Neural progenitor cell (in vitro differentiated cells): ENCODE measurements around the gene PCDHGA8. TPM values are rescaled to one million over a fixed set of nuclear protein-coding genes. Genes with fewer than 3 reads are reported as not detected.

ENCODE experiments used
- DNase-seq: peaks from one replicate; pipeline ENCODE4 v3.0.0-alpha.2; 2016; ENCODE audit warnings: low spot score
- H2AFZ ChIP-seq: fragments of 200-600 bp; sonication (generic); replicated peaks from 2 replicates; pipeline ENCODE4 v1.6.1; 2016; ENCODE audit warnings: antibody characterized with exemption
- H3F3A ChIP-seq: fragments of 200-600 bp; sonication (generic); 2 replicates; pipeline ENCODE4 v1.6.1; 2016; ENCODE audit warnings: antibody characterized with exemption, low read depth
- H3K27ac ChIP-seq: fragments of 200-600 bp; sonication (generic); 2 replicates; pipeline ENCODE4 v1.5.1; 2016; ENCODE audit warnings: mild to moderate bottlenecking
- H3K27me3 ChIP-seq: fragments of 200-600 bp; sonication (generic); 2 replicates; pipeline ENCODE4 v1.6.1; 2016; ENCODE audit warnings: mild to moderate bottlenecking, moderate library complexity
- H3K36me3 ChIP-seq: fragments of 200-600 bp; sonication (generic); 2 replicates; pipeline ENCODE4 v1.5.1; 2016
- H3K4me1 ChIP-seq: fragments of 200-600 bp; sonication (generic); 2 replicates; pipeline ENCODE4 v1.6.1; 2016; ENCODE audit warnings: mixed run types
- H3K4me2 ChIP-seq: fragments of 200-600 bp; sonication (generic); 2 replicates; pipeline ENCODE4 v1.6.1; 2016
- H3K4me3 ChIP-seq: fragments of 200-600 bp; sonication (generic); 2 replicates; pipeline ENCODE4 v1.5.1; 2016
- H3K79me2 ChIP-seq: fragments of 200-600 bp; sonication (generic); 2 replicates; pipeline ENCODE4 v1.6.1; 2016; ENCODE audit warnings: low read depth
- H3K9ac ChIP-seq: fragments of 200-600 bp; sonication (generic); 2 replicates; pipeline ENCODE4 v1.6.1; 2016
- H3K9me3 ChIP-seq: fragments of 200-600 bp; sonication (generic); 2 replicates; pipeline ENCODE4 v1.5.1; 2016; ENCODE audit warnings: low read depth
- H4K20me1 ChIP-seq: fragments of 200-600 bp; sonication (generic); 2 replicates; pipeline ENCODE4 v1.6.1; 2016; ENCODE audit warnings: low read depth
- H3K27ac Mint-ChIP-seq: 3 replicates; pipeline ENCODE4 v1.8.0; 2021; ENCODE audit warnings: mixed read lengths
- H3K27me3 Mint-ChIP-seq: 2 replicates; pipeline ENCODE4 v1.8.0; 2022; ENCODE audit warnings: low read depth, mild to moderate bottlenecking, inconsistent platforms, moderate library complexity, mixed read lengths; ENCODE audit not compliant: insufficient read depth
- H3K36me3 Mint-ChIP-seq: 3 replicates; pipeline ENCODE4 v1.8.0; 2021; ENCODE audit warnings: mixed read lengths
- H3K4me1 Mint-ChIP-seq: 3 replicates; pipeline ENCODE4 v1.8.0; 2021; ENCODE audit warnings: mixed read lengths
- H3K4me3 Mint-ChIP-seq: 3 replicates; pipeline ENCODE4 v1.8.0; 2021; ENCODE audit warnings: mild to moderate bottlenecking, moderate library complexity, mixed read lengths
- H3K9me3 Mint-ChIP-seq: 3 replicates; pipeline ENCODE4 v1.8.0; 2020; ENCODE audit warnings: mixed read lengths
- EZH2 ChIP-seq: fragments of 200-600 bp; sonication (generic); IDR thresholded peaks from 2 replicates; pipeline ENCODE4 v1.6.1; 2017; ENCODE audit warnings: antibody characterized with exemption, mild to moderate bottlenecking, moderate library complexity
- EZH2phosphoT487 ChIP-seq: fragments of 200-600 bp; sonication (generic); IDR thresholded peaks from 2 replicates; pipeline ENCODE4 v1.6.1; 2017; ENCODE audit warnings: antibody characterized with exemption
- total RNA-seq: library from RNA; depleted of rRNA; stranded (reverse); fragments of >200 nt; gene quantifications from 2 replicates; pipeline ENCODE4 v1.2.3, GENCODE V29; 2015; ENCODE audit warnings: low replicate concordance
- TF ChIP-seq, protein P1 (sequence below): fragments of 200-600 bp; sonication (generic); IDR thresholded peaks from 2 replicates; pipeline ENCODE4 v1.5.1; 2017; ENCODE audit warnings: antibody characterized with exemption, mild to moderate bottlenecking

The PCDHGA8 gene
- total RNA-seq, 1 donor from 2014 or later: 3.3 TPM

DNA sequence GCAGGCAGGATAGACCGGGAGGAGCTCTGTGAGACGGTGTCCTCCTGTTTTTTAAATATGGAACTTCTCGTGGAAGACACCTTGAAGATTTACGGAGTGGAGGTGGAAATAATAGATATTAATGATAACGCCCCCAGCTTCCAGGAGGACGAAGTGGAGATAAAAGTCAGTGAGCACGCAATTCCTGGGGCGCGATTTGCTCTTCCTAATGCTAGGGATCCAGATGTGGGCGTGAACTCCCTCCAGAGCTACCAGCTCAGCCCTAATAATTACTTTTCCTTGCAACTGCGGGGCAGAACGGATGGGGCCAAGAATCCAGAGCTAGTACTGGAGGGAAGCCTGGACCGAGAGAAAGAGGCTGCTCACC, 29.0 kb downstream of the PCDHGA8 start:
- no peak overlapping the region for H3K27ac Mint-ChIP-seq
- H3F3A ChIP-seq: peaks cover 44% of the 10 kb centered on the region
- H3K79me2 ChIP-seq: peaks cover 16% of the 10 kb centered on the region
- DNase-seq: no peak
- peaks cover 78% of the 10 kb centered on the region for H3K36me3 Mint-ChIP-seq
- peaks cover 17% of the 10 kb centered on the region for H3K27me3 Mint-ChIP-seq
- H3K9me3 Mint-ChIP-seq: peaks cover 87% of the 10 kb centered on the region
- H3K36me3 ChIP-seq: peaks cover 56% of the 10 kb centered on the region
- H3K27ac ChIP-seq: no peak overlapping the region
- H3K4me1 Mint-ChIP-seq: peaks cover 4% of the 10 kb centered on the region
- no peak overlapping the region for H3K9ac ChIP-seq
- no peaks in the 10 kb centered on the region for H3K27me3 ChIP-seq
- H3K4me3 Mint-ChIP-seq: no peak overlapping the region
- H3K9me3 ChIP-seq: peaks cover 80% of the 10 kb centered on the region
- peak overlapping the region; percentile 38 for H3K4me3 ChIP-seq
- no peak for TF ChIP-seq EZH2phosphoT487
- TF ChIP-seq, protein P1, sequence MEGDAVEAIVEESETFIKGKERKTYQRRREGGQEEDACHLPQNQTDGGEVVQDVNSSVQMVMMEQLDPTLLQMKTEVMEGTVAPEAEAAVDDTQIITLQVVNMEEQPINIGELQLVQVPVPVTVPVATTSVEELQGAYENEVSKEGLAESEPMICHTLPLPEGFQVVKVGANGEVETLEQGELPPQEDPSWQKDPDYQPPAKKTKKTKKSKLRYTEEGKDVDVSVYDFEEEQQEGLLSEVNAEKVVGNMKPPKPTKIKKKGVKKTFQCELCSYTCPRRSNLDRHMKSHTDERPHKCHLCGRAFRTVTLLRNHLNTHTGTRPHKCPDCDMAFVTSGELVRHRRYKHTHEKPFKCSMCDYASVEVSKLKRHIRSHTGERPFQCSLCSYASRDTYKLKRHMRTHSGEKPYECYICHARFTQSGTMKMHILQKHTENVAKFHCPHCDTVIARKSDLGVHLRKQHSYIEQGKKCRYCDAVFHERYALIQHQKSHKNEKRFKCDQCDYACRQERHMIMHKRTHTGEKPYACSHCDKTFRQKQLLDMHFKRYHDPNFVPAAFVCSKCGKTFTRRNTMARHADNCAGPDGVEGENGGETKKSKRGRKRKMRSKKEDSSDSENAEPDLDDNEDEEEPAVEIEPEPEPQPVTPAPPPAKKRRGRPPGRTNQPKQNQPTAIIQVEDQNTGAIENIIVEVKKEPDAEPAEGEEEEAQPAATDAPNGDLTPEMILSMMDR: no peak
- TF ChIP-seq EZH2: no peak
- H4K20me1 ChIP-seq: no peaks in the 10 kb centered on the region
- no peaks in the 10 kb centered on the region for H3K4me1 ChIP-seq
- H2AFZ ChIP-seq: no peak overlapping the region
- peak overlapping the region; percentile 36 for H3K4me2 ChIP-seq

GRCh38 chr5:141422742-141423291, 30.4 kb downstream of the PCDHGA8 start:
- Histone ChIP-seq H3K79me2 (peaks cover 16% of the 10 kb centered on the region), H3K36me3 (peaks cover 57% of the 10 kb centered on the region), H3K4me2 (no peak overlapping the region), H2AFZ (no peak overlapping the region), H4K20me1 (no peaks in the 10 kb centered on the region), H3K27me3 (no peaks in the 10 kb centered on the region), H3K27ac (no peak overlapping the region), H3K9ac (no peak overlapping the region), H3K4me1 (no peaks in the 10 kb centered on the region), H3F3A (peaks cover 34% of the 10 kb centered on the region), H3K4me3 (no peak overlapping the region), H3K9me3 (peaks cover 84% of the 10 kb centered on the region)
- Mint-ChIP-seq H3K27ac (no peak overlapping the region), H3K4me1 (peaks cover 4% of the 10 kb centered on the region), H3K36me3 (peaks cover 80% of the 10 kb centered on the region), H3K27me3 (peaks cover 16% of the 10 kb centered on the region), H3K4me3 (no peak overlapping the region), H3K9me3 (peaks cover 87% of the 10 kb centered on the region)
- DNase-seq: no peak
- no peak for TF ChIP-seq EZH2phosphoT487

GRCh38 chr5:141427783-141428426, 35.5 kb downstream of the PCDHGA8 start:
- Histone ChIP-seq H2AFZ (no peak overlapping the region), H3K27ac (no peak overlapping the region), H3K4me2 (no peak overlapping the region), H4K20me1 (no peaks in the 10 kb centered on the region), H3F3A (peaks cover 17% of the 10 kb centered on the region), H3K4me3 (no peak overlapping the region), H3K9me3 (peaks cover 64% of the 10 kb centered on the region), H3K27me3 (no peaks in the 10 kb centered on the region), H3K4me1 (no peaks in the 10 kb centered on the region), H3K79me2 (peaks cover 9% of the 10 kb centered on the region), H3K36me3 (peaks cover 47% of the 10 kb centered on the region), H3K9ac (no peak overlapping the region)
- Mint-ChIP-seq H3K4me3 (no peak overlapping the region), H3K4me1 (no peaks in the 10 kb centered on the region), H3K36me3 (peaks cover 73% of the 10 kb centered on the region), H3K27ac (no peak overlapping the region), H3K27me3 (peaks cover 15% of the 10 kb centered on the region), H3K9me3 (peaks cover 81% of the 10 kb centered on the region)
- TF ChIP-seq EZH2phosphoT487 (no peak), EZH2 (no peak)
- TF ChIP-seq, protein P1: no peak
- no peak for DNase-seq
